NB4 (cell line): Measurements from ENCODE around the gene TAC4.
A peak's percentile ranks its signal among the peaks of the same experiment; 100 is the strongest.

Source experiments
- DNase-seq: peaks from one replicate; pipeline ENCODE4 v3.0.0; 2010; ENCODE audit warnings: low read depth
- H3K4me3 ChIP-seq: one replicate; pipeline ENCODE4 v1.5.1; 2011; ENCODE audit warnings: mild to moderate bottlenecking, low read depth, low read length, moderate library complexity
- MYC ChIP-seq: IDR thresholded peaks from 2 replicates; pipeline ENCODE4 v1.6.1; 2011; ENCODE audit warnings: low read depth, low read length
- POLR2A ChIP-seq: IDR thresholded peaks from 2 replicates; pipeline ENCODE4 v1.6.1; 2011; ENCODE audit warnings: mild to moderate bottlenecking; ENCODE audit not compliant: insufficient read length; ENCODE audit errors: extremely low read depth
- TF ChIP-seq, protein P1 (sequence below): IDR thresholded peaks from 2 replicates; pipeline ENCODE4 v1.6.1; 2011; ENCODE audit warnings: low read depth, low read length
- TF ChIP-seq, protein P2 (sequence below): IDR thresholded peaks from one replicate; pipeline ENCODE4 v1.5.1; 2012; ENCODE audit warnings: low read depth, low read length

The TAC4 gene

DNA sequence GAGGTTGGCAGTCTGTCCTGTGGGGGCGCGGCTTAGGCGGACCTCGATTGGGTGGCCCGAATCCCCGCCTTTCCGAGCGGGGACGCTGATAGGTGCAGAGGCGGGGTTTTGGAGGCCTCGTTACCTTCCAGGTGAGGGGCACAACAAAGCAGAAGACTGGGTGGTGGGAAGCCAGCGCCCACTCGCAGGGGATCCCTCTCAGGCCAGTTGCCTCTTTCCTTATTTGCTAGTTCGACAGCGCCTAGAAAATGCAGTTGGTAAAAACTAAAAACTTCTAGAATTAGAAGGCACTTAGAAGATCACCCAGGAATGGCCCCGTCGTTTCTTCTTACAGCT, 58.7 kb downstream of the TAC4 start:
- TF ChIP-seq MYC = no peak
- TF ChIP-seq, protein P1, sequence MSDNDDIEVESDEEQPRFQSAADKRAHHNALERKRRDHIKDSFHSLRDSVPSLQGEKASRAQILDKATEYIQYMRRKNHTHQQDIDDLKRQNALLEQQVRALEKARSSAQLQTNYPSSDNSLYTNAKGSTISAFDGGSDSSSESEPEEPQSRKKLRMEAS = no peak
- TF ChIP-seq, protein P2, sequence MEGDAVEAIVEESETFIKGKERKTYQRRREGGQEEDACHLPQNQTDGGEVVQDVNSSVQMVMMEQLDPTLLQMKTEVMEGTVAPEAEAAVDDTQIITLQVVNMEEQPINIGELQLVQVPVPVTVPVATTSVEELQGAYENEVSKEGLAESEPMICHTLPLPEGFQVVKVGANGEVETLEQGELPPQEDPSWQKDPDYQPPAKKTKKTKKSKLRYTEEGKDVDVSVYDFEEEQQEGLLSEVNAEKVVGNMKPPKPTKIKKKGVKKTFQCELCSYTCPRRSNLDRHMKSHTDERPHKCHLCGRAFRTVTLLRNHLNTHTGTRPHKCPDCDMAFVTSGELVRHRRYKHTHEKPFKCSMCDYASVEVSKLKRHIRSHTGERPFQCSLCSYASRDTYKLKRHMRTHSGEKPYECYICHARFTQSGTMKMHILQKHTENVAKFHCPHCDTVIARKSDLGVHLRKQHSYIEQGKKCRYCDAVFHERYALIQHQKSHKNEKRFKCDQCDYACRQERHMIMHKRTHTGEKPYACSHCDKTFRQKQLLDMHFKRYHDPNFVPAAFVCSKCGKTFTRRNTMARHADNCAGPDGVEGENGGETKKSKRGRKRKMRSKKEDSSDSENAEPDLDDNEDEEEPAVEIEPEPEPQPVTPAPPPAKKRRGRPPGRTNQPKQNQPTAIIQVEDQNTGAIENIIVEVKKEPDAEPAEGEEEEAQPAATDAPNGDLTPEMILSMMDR = no peak
- TF ChIP-seq POLR2A = no peak
- peak overlapping the region; percentile 94 for H3K4me3 ChIP-seq
- DNase-seq = no peak

DNA sequence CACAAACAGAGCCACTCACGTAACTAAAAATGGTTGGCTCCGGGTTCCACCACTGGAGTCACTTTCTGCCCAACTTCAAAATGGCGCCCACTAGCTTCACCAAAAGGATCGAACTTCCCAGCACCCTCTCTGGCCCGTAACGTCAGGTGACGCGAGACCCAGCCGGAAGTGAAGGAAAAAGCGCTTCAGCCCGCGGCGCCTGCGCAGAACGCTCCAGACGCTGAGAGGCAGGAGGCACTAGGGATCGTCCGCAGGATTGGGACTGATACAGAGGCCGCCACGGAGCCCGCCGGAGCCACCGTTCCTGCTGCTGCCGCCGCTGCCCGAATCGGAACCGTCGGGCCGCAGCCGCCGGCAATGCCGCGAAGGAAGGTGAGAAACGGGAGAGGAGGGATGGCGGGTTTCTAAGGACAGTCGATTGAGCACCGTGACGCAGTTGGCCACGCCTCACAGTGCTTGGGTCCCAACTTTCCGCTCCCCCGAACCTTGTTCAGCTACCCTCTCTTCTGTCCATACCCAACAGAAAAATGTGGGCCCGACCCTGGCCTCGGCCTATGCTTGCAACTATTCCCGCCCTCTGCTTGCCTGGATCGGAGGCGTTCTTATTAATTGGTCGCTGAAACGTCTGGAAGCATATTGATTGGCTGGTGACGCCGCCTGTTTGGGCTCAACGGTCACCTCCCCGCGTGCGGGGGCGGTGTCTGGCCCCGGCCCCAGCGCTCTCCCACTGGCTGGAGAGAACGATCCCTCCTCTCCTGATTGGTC, 59.2 kb downstream of the TAC4 start, which contains the start of gene KAT7:
TSS of gene KAT7 (plus strand) at position 204 of the 765 bp plus-strand sequence. CDS start at position 358, 154 bp downstream.
- TF ChIP-seq POLR2A (peak; percentile 94), MYC (no peak; the same call in 1 of the 2 replicates)
- TF ChIP-seq, protein P1 = peak; percentile 73
- TF ChIP-seq, protein P2 = no peak
- DNase-seq = peak; percentile 99
- peak within 1 kb of the TSS; percentile 94 for H3K4me3 ChIP-seq
